Measurements from ENCODE around the gene PLA2G4A.

Gene PLA2G4A

GRCh38 chr1:186828611-186829454 is at the start of gene PLA2G4A:
Gene PLA2G4A, plus strand, starts transcription at chr1:186828949. Its CDS starts 25,406 bp downstream, at chr1:186854355.
- peak in 2 of 56 donors; percentile 8 to 12 for DNase-seq

GRCh38 chr1:186780076-186780475 is 48.7 kb upstream of the PLA2G4A start:
- DNase-seq = no peak

- DNase-seq = no peak
These were observed 47.0 kb upstream of the PLA2G4A start for GRCh38 chr1:186781730-186782129.

- no peak for DNase-seq
These were observed 46.0 kb upstream of the PLA2G4A start for GRCh38 chr1:186782791-186783190.

- no peak for DNase-seq
These were observed 45.6 kb upstream of the PLA2G4A start for GRCh38 chr1:186783193-186783592.

GRCh38 chr1:186785503-186785902 is 43.2 kb upstream of the PLA2G4A start:
- DNase-seq = no peak

- DNase-seq = no peak
These were observed 38.6 kb upstream of the PLA2G4A start for GRCh38 chr1:186790101-186790500.

GRCh38 chr1:186792870-186793581 is 35.7 kb upstream of the PLA2G4A start:
- DNase-seq = no peak

- DNase-seq = no peak
These were observed 35.2 kb upstream of the PLA2G4A start for GRCh38 chr1:186793582-186793927.

GRCh38 chr1:186798960-186799688 is 29.6 kb upstream of the PLA2G4A start:
- DNase-seq = no peak

GRCh38 chr1:186799689-186800054 is 29.1 kb upstream of the PLA2G4A start:
- DNase-seq = no peak

- DNase-seq = no peak
These were observed 26.4 kb upstream of the PLA2G4A start for GRCh38 chr1:186802388-186802787.

- DNase-seq = no peak
These were observed 24.1 kb upstream of the PLA2G4A start for GRCh38 chr1:186804679-186805078.

- no peak for DNase-seq
These were observed 22.3 kb upstream of the PLA2G4A start for GRCh38 chr1:186806477-186806876.

- no peak for DNase-seq
These were observed 21.6 kb upstream of the PLA2G4A start for GRCh38 chr1:186807163-186807562.

- no peak for DNase-seq
These were observed 16.9 kb upstream of the PLA2G4A start for GRCh38 chr1:186811892-186812291.

GRCh38 chr1:186812570-186812969 is 16.2 kb upstream of the PLA2G4A start:
- DNase-seq = no peak

- DNase-seq = no peak
These were observed 15.3 kb upstream of the PLA2G4A start for GRCh38 chr1:186813420-186813819.

GRCh38 chr1:186819126-186819525 is 9.6 kb upstream of the PLA2G4A start:
- DNase-seq = no peak

GRCh38 chr1:186819563-186819962 is 9.2 kb upstream of the PLA2G4A start:
- no peak for DNase-seq

- no peak for DNase-seq
These were observed 1.2 kb downstream of the PLA2G4A start for GRCh38 chr1:186829686-186830587.

All from amygdala (tissue), 56 donors.